Left colon (tissue), 2 donors: ENCODE results near the gene UBE2E1. TPM values are rescaled to one million over a fixed set of nuclear protein-coding genes. Genes with fewer than 3 reads are reported as not detected.

Experiments used
- ATAC-seq: fragments of 200-7000 bp; cut with Tn5 transposase; one replicate; pipeline ENCODE4 v1.9.1; 2020; ENCODE audit warnings: mild to moderate bottlenecking, moderate library complexity
- DNase-seq, 2 donors: peaks; one replicate each; pipeline ENCODE4 v3.0.0-alpha.2; 2020
- intact Hi-C, 2 donors: fragments of 100-400 bp; cut with DNase I in 1 of 2; cut with micrococcal nuclease in 1 of 2; formaldehyde crosslinking; loops; one replicate each; pipeline versions ENCODE4 v1.11.2 to v1.14.0; 2022; cut with DNase I, micrococcal nuclease
- long read RNA-seq: library from polyadenylated mRNA; unstranded; transcript quantifications from one replicate; pipeline ENCODE4 v2.0.0, GENCODE V29; 2021
- total RNA-seq, 2 donors: library from RNA; stranded (reverse); fragmentation: NEBNext Ultra II Directional; extraction: Animal tissue kit (Norgen Biotek cat#: 25700); gene quantifications; one replicate each; pipeline ENCODE4 v1.2.1, GENCODE V29; 2021
- donor health status: DM: no; HTN: no; CAD: no.
- donor health status: DM: yes; HTN: yes; CAD: no.

UBE2E1 gene
- total RNA-seq: 10 to 100 TPM; 65.6 to 96.3 TPM
- long read RNA-seq, partial matches to known transcripts: 1 of 4 reads
- long read RNA-seq, other reads (novel, unspliced or antisense): 2 of 4 reads

GRCh38 chr3:23805633-23806533, at the start of gene UBE2E1:
TSS of gene UBE2E1 (plus strand) at chr3:23805955. CDS start at chr3:23807270, 1,315 bp downstream.
- ATAC-seq (peak; percentile 68), DNase-seq (peak; percentile 81 to 83)
- intact Hi-C loops: no loop called here

GRCh38 chr3:23756206-23756840, 49.4 kb upstream of the UBE2E1 start:
- intact Hi-C loops: no loop called here
- ATAC-seq (no peak), DNase-seq (no peak)

GRCh38 chr3:23758253-23758838, 47.4 kb upstream of the UBE2E1 start:
- intact Hi-C loops: no loop called here
- ATAC-seq (no peak), DNase-seq (no peak)

- DNase-seq (no peak), ATAC-seq (no peak)
- intact Hi-C loops: no loop called here
Measured at GRCh38 chr3:23760325-23760724, 45.4 kb upstream of the UBE2E1 start.

- intact Hi-C loops: no loop called here
- DNase-seq: no peak
- no peak for ATAC-seq
Measured at GRCh38 chr3:23760871-23761373, 44.8 kb upstream of the UBE2E1 start.

- ATAC-seq (peak; percentile 100), DNase-seq (peak in 1 of 2 donors; percentile 40)
- intact Hi-C loops: no loop called here
Measured at GRCh38 chr3:23761440-23761896, 44.3 kb upstream of the UBE2E1 start.

GRCh38 chr3:23762214-23762613, 43.5 kb upstream of the UBE2E1 start:
- intact Hi-C loops: no loop called here
- no peak for DNase-seq
- no peak for ATAC-seq

GRCh38 chr3:23762759-23763477, 42.8 kb upstream of the UBE2E1 start:
- intact Hi-C loops: no loop called here
- no peak for DNase-seq
- no peak for ATAC-seq

GRCh38 chr3:23764407-23764806, 41.3 kb upstream of the UBE2E1 start:
- ATAC-seq (no peak), DNase-seq (no peak)
- intact Hi-C loops: no loop called here

GRCh38 chr3:23767546-23767945, 38.2 kb upstream of the UBE2E1 start:
- intact Hi-C loops: no loop called here
- ATAC-seq: no peak
- no peak for DNase-seq

GRCh38 chr3:23775254-23775909, 30.4 kb upstream of the UBE2E1 start:
- intact Hi-C loops: no loop called here
- DNase-seq (no peak), ATAC-seq (no peak)

- intact Hi-C loops: no loop called here
- no peak for ATAC-seq
- no peak for DNase-seq
Measured at GRCh38 chr3:23776352-23776891, 29.3 kb upstream of the UBE2E1 start.

GRCh38 chr3:23778446-23778845, 27.3 kb upstream of the UBE2E1 start:
- DNase-seq (no peak), ATAC-seq (no peak)
- intact Hi-C loops: no loop called here

GRCh38 chr3:23779841-23780240, 25.9 kb upstream of the UBE2E1 start:
- no peak for ATAC-seq
- intact Hi-C loops: no loop called here

GRCh38 chr3:23781051-23781450, 24.7 kb upstream of the UBE2E1 start:
- intact Hi-C loops: no loop called here
- ATAC-seq (no peak), DNase-seq (no peak)

More at GRCh38 chr3:23779841-23780240, 25.9 kb upstream of the UBE2E1 start:
- DNase-seq: no peak

- intact Hi-C loops: no loop called here
- DNase-seq (no peak), ATAC-seq (no peak)
Measured at GRCh38 chr3:23781871-23782270, 23.9 kb upstream of the UBE2E1 start.

GRCh38 chr3:23785097-23785645, 20.6 kb upstream of the UBE2E1 start:
- ATAC-seq: no peak
- intact Hi-C loops: no loop called here
- no peak for DNase-seq

- DNase-seq: no peak
- ATAC-seq: peak; percentile 76
- intact Hi-C loops: no loop called here
Measured at GRCh38 chr3:23785882-23786281, 19.9 kb upstream of the UBE2E1 start.
